Measurements from ENCODE around the gene FCF1.

FCF1 gene

DNA sequence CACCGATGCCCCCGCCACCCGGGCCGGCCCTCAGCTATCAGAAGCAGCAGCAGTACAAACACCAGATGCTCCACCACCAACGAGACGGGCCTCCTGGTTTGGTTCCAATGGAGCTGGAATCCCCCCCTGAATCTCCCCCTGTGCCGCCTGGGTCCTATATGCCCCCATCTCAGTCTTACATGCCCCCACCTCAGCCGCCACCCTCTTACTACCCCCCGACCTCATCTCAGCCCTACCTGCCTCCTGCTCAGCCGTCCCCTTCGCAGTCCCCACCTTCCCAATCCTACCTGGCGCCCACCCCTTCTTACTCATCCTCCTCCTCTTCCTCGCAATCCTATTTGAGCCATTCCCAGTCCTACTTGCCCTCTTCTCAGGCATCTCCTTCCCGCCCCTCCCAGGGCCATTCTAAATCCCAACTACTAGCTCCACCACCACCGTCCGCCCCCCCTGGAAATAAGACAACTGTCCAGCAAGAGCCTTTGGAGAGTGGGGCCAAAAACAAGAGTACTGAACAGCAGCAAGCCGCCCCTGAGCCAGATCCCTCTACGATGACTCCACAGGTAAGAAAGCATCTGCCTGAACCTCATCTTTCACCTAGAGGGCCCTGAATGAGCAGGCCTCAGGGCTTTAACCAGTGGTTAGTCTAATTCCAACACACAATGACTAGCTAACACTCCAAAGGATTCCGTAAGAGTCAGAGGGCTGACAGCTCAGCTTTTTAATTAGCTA lies 51.0 kb downstream of the FCF1 start:
- ATAC-seq (ENCODE audit: insufficient read depth, low read depth) (no peak), DNase-seq (no peak)
- H3K36me3 ChIP-seq (ENCODE audit: insufficient read depth, low read length): peaks cover 20% of the 10 kb centered on the region
- H3K4me3 ChIP-seq (ENCODE audit: low read depth in 1 of 2, low read length in 2 of 2): peak overlapping the region; percentile 74 to 81
- TF ChIP-seq, protein P1, sequence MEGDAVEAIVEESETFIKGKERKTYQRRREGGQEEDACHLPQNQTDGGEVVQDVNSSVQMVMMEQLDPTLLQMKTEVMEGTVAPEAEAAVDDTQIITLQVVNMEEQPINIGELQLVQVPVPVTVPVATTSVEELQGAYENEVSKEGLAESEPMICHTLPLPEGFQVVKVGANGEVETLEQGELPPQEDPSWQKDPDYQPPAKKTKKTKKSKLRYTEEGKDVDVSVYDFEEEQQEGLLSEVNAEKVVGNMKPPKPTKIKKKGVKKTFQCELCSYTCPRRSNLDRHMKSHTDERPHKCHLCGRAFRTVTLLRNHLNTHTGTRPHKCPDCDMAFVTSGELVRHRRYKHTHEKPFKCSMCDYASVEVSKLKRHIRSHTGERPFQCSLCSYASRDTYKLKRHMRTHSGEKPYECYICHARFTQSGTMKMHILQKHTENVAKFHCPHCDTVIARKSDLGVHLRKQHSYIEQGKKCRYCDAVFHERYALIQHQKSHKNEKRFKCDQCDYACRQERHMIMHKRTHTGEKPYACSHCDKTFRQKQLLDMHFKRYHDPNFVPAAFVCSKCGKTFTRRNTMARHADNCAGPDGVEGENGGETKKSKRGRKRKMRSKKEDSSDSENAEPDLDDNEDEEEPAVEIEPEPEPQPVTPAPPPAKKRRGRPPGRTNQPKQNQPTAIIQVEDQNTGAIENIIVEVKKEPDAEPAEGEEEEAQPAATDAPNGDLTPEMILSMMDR (IDR thresholded peaks at IDR 0.05; ENCODE audit: borderline replicate concordance, extremely low read depth, low read length, poor library complexity, severe bottlenecking): no peak
- TF ChIP-seq EZH2 (IDR thresholded peaks at IDR 0.05; ENCODE audit: borderline replicate concordance, low read depth, low read length, severe bottlenecking): no peak
- H2AFZ ChIP-seq (ENCODE audit: low read depth, low read length): peak overlapping the region; percentile 71
- H3K27ac ChIP-seq (ENCODE audit: low read length): peak overlapping the region; percentile 82
- H3K79me2 ChIP-seq (ENCODE audit: insufficient read depth, low read length): peaks cover 66% of the 10 kb centered on the region
- peaks cover 42% of the 10 kb centered on the region; the same call in 1 of the 2 replicates for H4K20me1 ChIP-seq (ENCODE audit: insufficient read depth, low read length)
- H3K4me1 ChIP-seq (ENCODE audit: insufficient read depth, low read length): peaks cover 57% of the 10 kb centered on the region
- H3K27me3 ChIP-seq (ENCODE audit: insufficient read depth, low read length, poor library complexity): no peaks in the 10 kb centered on the region
- H3K9ac ChIP-seq (ENCODE audit: low read depth, low read length): peak overlapping the region; percentile 97
- no peaks in the 10 kb centered on the region for H3K9me3 ChIP-seq (ENCODE audit: insufficient read depth, low read length, severe bottlenecking)
- H3K4me2 ChIP-seq (ENCODE audit: insufficient read depth, low read length): peak overlapping the region; percentile 90

DNA sequence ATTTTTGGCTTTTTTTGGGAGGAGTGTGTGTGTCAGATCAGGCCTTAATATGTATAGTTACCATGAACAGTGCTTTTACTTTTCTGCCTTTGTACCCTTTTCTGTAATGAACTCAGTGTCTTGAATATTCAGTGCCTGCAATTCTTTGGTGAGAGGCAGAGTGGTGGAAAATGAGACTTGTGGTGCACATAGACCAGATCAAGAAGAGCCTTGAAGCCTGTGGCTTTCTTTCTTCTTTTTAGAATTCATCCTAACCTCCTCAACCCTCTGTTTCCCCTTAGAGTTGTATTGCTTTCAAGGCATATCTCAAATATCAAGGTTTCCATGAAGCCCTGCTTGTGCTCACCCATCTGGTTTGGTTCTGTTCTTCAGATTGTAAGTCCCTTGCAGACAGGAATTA lies 52.8 kb downstream of the FCF1 start:
- Histone ChIP-seq H3K4me1 (ENCODE audit: insufficient read depth, low read length) (peaks cover 57% of the 10 kb centered on the region), H3K79me2 (ENCODE audit: insufficient read depth, low read length) (peaks cover 83% of the 10 kb centered on the region), H4K20me1 (ENCODE audit: insufficient read depth, low read length) (peaks cover 56% of the 10 kb centered on the region; the same call in 1 of the 2 replicates), H3K27me3 (ENCODE audit: insufficient read depth, low read length, poor library complexity) (no peaks in the 10 kb centered on the region), H3K27ac (ENCODE audit: low read length) (peak overlapping the region; percentile 20; the same call in 1 of the 2 replicates), H3K36me3 (ENCODE audit: insufficient read depth, low read length) (peaks cover 23% of the 10 kb centered on the region), H3K4me3 (ENCODE audit: low read depth in 1 of 2, low read length in 2 of 2) (peak overlapping the region; percentile 74 to 81; a peak in 3 of 4 replicates), H3K4me2 (ENCODE audit: insufficient read depth, low read length) (peak overlapping the region; percentile 90), H3K9me3 (ENCODE audit: insufficient read depth, low read length, severe bottlenecking) (no peaks in the 10 kb centered on the region), H3K9ac (ENCODE audit: low read depth, low read length) (peak overlapping the region; percentile 97), H2AFZ (ENCODE audit: low read depth, low read length) (no peak overlapping the region)
- peak; percentile 29 for DNase-seq
- TF ChIP-seq, protein P1 (IDR thresholded peaks at IDR 0.05; ENCODE audit: borderline replicate concordance, extremely low read depth, low read length, poor library complexity, severe bottlenecking): no peak
- TF ChIP-seq EZH2 (IDR thresholded peaks at IDR 0.05; ENCODE audit: borderline replicate concordance, low read depth, low read length, severe bottlenecking): no peak
- peak; percentile 37 for ATAC-seq (ENCODE audit: insufficient read depth, low read depth)

DNA sequence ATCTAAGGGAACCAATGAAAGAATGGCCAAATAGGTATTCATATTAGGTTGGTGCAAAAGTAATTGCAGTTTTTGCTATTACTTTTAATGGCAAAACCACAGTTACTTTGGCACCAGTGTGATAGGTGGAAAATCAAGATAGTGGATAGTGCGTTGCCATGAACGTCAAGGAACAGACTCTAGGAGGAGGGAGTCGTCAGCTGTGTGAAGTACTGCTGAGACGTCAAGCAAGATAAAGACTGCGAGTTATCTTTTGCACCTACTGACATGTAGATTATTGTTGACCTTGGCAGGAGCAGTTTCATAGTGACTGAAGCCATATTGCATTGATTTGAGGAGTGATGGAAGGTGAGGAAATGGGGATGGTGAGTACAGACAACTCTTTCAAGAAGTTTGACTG lies 58.5 kb downstream of the FCF1 start:
- no peak overlapping the region for H3K27ac ChIP-seq (ENCODE audit: low read length)
- peaks cover 97% of the 10 kb centered on the region for H3K79me2 ChIP-seq (ENCODE audit: insufficient read depth, low read length)
- H3K27me3 ChIP-seq (ENCODE audit: insufficient read depth, low read length, poor library complexity): no peaks in the 10 kb centered on the region
- DNase-seq (no peak), ATAC-seq (ENCODE audit: insufficient read depth, low read depth) (no peak)
- H3K9me3 ChIP-seq (ENCODE audit: insufficient read depth, low read length, severe bottlenecking): no peaks in the 10 kb centered on the region
- H4K20me1 ChIP-seq (ENCODE audit: insufficient read depth, low read length): peaks cover 77% of the 10 kb centered on the region
- H3K4me3 ChIP-seq (ENCODE audit: low read depth in 1 of 2, low read length in 2 of 2): no peak overlapping the region
- H2AFZ ChIP-seq (ENCODE audit: low read depth, low read length): no peak overlapping the region
- H3K9ac ChIP-seq (ENCODE audit: low read depth, low read length): no peak overlapping the region
- no peak overlapping the region; the same call in 1 of the 2 replicates for H3K4me2 ChIP-seq (ENCODE audit: insufficient read depth, low read length)
- H3K4me1 ChIP-seq (ENCODE audit: insufficient read depth, low read length): peaks cover 22% of the 10 kb centered on the region
- H3K36me3 ChIP-seq (ENCODE audit: insufficient read depth, low read length): peaks cover 61% of the 10 kb centered on the region
- TF ChIP-seq EZH2 (IDR thresholded peaks at IDR 0.05; ENCODE audit: borderline replicate concordance, low read depth, low read length, severe bottlenecking): no peak
- TF ChIP-seq, protein P1 (IDR thresholded peaks at IDR 0.05; ENCODE audit: borderline replicate concordance, extremely low read depth, low read length, poor library complexity, severe bottlenecking): no peak
